ENCODE data around the gene PALLD. TPM values are rescaled to one million over a fixed set of nuclear protein-coding genes. Genes with fewer than 3 reads are reported as not detected.

PALLD gene
- total and polyA plus RNA-seq, 2 of the 13 experiments (the other 11 are each of a cell fraction or from before 2014, with no cell fraction given), result 0.50 to 1.5 TPM

DNA sequence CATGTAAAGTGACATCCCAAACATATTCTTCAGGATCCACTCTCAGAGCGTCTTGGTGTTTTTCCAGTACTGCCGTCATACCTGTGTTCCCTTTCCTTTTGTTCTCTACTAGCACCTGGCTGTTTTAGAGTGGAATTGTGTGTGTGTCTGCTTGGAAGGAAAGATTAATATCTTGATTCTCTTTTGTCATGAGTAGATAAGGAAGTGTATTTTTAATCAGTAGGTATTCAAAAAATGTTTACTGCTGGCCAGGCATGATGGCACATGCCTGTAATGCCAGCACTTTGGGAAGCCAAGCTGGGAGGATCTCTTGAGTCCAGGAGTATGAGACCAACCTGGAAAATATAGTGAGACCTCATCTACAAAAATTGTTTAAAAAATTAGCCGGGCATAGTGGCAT, 314.4 kb downstream of the PALLD start (continued):
- TF ChIP-seq ZNF879 (CRISPR knock-in tag; IDR thresholded peaks at IDR 0.05) (no peak), KLF9 (CRISPR knock-in tag; IDR thresholded peaks at IDR 0.05; ENCODE audit: low read depth) (no peak), ZSCAN22 (CRISPR knock-in tag; IDR thresholded peaks at IDR 0.05) (no peak), RXRA (CRISPR knock-in tag; IDR thresholded peaks at IDR 0.05) (no peak), ZNF354B (CRISPR knock-in tag; IDR thresholded peaks at IDR 0.05) (no peak), ZFP82 (CRISPR knock-in tag; IDR thresholded peaks at IDR 0.05; ENCODE audit: borderline replicate concordance) (no peak), ZNF746 (CRISPR knock-in tag; IDR thresholded peaks at IDR 0.05) (no peak), TMF1 (CRISPR knock-in tag; IDR thresholded peaks at IDR 0.05; ENCODE audit: low read depth) (no peak), CBFB (CRISPR knock-in tag; IDR thresholded peaks at IDR 0.05) (no peak), ZFP1 (CRISPR knock-in tag; IDR thresholded peaks at IDR 0.05) (no peak), KLF6 (CRISPR knock-in tag; IDR thresholded peaks at IDR 0.05) (no peak), ZNF615 (CRISPR knock-in tag; IDR thresholded peaks at IDR 0.05; ENCODE audit: borderline replicate concordance) (no peak)
- TF ChIP-seq, protein P1, sequence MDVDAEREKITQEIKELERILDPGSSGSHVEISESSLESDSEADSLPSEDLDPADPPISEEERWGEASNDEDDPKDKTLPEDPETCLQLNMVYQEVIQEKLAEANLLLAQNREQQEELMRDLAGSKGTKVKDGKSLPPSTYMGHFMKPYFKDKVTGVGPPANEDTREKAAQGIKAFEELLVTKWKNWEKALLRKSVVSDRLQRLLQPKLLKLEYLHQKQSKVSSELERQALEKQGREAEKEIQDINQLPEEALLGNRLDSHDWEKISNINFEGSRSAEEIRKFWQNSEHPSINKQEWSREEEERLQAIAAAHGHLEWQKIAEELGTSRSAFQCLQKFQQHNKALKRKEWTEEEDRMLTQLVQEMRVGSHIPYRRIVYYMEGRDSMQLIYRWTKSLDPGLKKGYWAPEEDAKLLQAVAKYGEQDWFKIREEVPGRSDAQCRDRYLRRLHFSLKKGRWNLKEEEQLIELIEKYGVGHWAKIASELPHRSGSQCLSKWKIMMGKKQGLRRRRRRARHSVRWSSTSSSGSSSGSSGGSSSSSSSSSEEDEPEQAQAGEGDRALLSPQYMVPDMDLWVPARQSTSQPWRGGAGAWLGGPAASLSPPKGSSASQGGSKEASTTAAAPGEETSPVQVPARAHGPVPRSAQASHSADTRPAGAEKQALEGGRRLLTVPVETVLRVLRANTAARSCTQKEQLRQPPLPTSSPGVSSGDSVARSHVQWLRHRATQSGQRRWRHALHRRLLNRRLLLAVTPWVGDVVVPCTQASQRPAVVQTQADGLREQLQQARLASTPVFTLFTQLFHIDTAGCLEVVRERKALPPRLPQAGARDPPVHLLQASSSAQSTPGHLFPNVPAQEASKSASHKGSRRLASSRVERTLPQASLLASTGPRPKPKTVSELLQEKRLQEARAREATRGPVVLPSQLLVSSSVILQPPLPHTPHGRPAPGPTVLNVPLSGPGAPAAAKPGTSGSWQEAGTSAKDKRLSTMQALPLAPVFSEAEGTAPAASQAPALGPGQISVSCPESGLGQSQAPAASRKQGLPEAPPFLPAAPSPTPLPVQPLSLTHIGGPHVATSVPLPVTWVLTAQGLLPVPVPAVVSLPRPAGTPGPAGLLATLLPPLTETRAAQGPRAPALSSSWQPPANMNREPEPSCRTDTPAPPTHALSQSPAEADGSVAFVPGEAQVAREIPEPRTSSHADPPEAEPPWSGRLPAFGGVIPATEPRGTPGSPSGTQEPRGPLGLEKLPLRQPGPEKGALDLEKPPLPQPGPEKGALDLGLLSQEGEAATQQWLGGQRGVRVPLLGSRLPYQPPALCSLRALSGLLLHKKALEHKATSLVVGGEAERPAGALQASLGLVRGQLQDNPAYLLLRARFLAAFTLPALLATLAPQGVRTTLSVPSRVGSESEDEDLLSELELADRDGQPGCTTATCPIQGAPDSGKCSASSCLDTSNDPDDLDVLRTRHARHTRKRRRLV (CRISPR knock-in tag; IDR thresholded peaks at IDR 0.05), result no peak
